Activated B cell treated with CpG ODN at 0.5 μM for 24 hours (primary cell): Measurements from ENCODE around the gene CLOCK. TPM values are rescaled to one million over a fixed set of nuclear protein-coding genes. Genes with fewer than 3 reads are reported as not detected.
A peak's percentile ranks its signal among the peaks of the same experiment; 100 is the strongest.
"Not testable (repeated sequence)": the region's sequence is repeated elsewhere in the genome, so short reads cannot be mapped to it uniquely, and the experiment has no call there.

Source experiments
- ATAC-seq: fragments of 200-7000 bp; cut with Tn5 transposase; one replicate; pipeline ENCODE4 v1.10.0; 2021; ENCODE audit warnings: low read depth, mild to moderate bottlenecking, moderate library complexity
- CTCF ChIA-PET: fragments of 350-600 bp; sonication (Branson Sonifier 250); formaldehyde crosslinking; loops from one replicate; lab custom pipeline; 2021; ENCODE audit warnings: antibody characterized with exemption; lab: Charles Lee
- POLR2A ChIA-PET: fragments of 350-600 bp; sonication (Branson Sonifier 250); formaldehyde crosslinking; loops from one replicate; lab custom pipeline; 2021; ENCODE audit warnings: antibody characterized with exemption; lab: Charles Lee
- DNase-seq: peaks from one replicate; pipeline ENCODE4 v3.0.0; 2022
- H3K27ac Mint-ChIP-seq: one replicate; pipeline ENCODE4 v1.8.0; 2020; ENCODE audit warnings: mixed read lengths
- H3K27me3 Mint-ChIP-seq: one replicate; pipeline ENCODE4 v1.8.0; 2021; ENCODE audit warnings: mixed read lengths
- H3K36me3 Mint-ChIP-seq: one replicate; pipeline ENCODE4 v1.8.0; 2021; ENCODE audit warnings: low read depth, mixed read lengths
- H3K4me1 Mint-ChIP-seq: one replicate; pipeline ENCODE4 v1.8.0; 2021; ENCODE audit warnings: mixed read lengths
- H3K4me3 Mint-ChIP-seq: one replicate; pipeline ENCODE4 v1.8.0; 2020; ENCODE audit warnings: mild to moderate bottlenecking, mixed read lengths
- H3K9me3 Mint-ChIP-seq: one replicate; pipeline ENCODE4 v1.8.0; 2020; ENCODE audit warnings: mixed read lengths
- intact Hi-C: fragments of 100-400 bp; cut with micrococcal nuclease; formaldehyde crosslinking; loops from one replicate; pipeline ENCODE4 v1.15.1; 2024
- total RNA-seq: library from RNA; stranded (reverse); gene quantifications from 2 replicates; pipeline ENCODE4 v1.2.3, GENCODE V29; 2022
- TF ChIP-seq, protein P1 (sequence below): fragments of 200-600 bp; IDR thresholded peaks from one replicate; pipeline ENCODE4 v1.8.0; 2022; ENCODE audit warnings: antibody characterized with exemption, mild to moderate bottlenecking

The CLOCK gene
- total RNA-seq, 1 donor from 2014 or later, result 12.9 TPM

DNA sequence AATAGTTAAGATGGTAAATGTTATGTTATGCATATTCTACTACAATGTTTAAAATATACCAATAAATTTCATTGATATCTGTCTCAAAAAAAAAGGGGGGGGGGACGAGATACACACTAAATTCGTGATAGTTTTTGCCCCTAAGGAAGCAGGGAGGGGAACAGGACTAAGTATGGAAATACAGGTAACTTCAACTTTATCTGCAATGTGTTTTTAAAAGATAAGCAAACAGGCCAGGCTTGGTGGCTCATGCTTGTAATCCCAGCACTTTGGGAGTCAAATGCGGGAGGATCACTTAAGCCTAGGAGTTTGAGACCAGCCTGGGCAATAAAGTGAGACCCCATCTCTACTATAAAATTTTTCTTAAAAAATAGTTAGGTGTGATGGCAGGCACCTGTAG, 13.4 kb upstream of the CLOCK start:
- CTCF ChIA-PET, result no interaction called here
- no peaks in the 10 kb centered on the region for H3K27me3 Mint-ChIP-seq

DNA sequence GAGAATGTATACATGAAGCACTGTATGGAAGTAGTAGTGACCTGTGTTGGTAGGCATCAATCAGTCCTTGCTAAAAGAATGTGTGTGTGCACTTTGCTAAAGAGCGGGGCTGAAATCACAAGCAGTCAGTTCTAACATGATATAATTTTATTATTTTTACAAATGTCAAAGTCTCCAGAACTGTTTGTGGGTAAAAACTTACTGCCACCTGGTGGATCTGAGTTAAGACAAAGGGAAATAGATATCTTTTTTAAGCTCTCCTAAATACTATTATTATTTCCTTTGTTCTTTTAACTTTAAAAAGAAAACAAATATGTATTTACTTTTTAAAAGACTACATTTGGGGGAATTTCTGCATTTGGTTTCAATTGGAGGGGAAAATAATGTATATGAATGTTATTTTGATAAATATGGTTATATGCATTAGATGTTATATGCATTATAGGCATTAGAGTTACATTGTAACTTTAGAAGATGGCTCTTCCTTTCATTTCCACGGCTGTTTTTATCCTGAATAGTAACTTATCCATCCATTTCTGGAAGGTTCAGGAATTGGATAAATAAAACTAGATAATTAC, 7.8 kb upstream of the CLOCK start:
- Mint-ChIP-seq H3K4me1 (peaks cover 3% of the 10 kb centered on the region), H3K27me3 (peaks cover 11% of the 10 kb centered on the region), H3K9me3 (peaks cover 3% of the 10 kb centered on the region), H3K36me3 (no peaks in the 10 kb centered on the region), H3K4me3 (no peak overlapping the region), H3K27ac (no peak overlapping the region)
- TF ChIP-seq, protein P1, sequence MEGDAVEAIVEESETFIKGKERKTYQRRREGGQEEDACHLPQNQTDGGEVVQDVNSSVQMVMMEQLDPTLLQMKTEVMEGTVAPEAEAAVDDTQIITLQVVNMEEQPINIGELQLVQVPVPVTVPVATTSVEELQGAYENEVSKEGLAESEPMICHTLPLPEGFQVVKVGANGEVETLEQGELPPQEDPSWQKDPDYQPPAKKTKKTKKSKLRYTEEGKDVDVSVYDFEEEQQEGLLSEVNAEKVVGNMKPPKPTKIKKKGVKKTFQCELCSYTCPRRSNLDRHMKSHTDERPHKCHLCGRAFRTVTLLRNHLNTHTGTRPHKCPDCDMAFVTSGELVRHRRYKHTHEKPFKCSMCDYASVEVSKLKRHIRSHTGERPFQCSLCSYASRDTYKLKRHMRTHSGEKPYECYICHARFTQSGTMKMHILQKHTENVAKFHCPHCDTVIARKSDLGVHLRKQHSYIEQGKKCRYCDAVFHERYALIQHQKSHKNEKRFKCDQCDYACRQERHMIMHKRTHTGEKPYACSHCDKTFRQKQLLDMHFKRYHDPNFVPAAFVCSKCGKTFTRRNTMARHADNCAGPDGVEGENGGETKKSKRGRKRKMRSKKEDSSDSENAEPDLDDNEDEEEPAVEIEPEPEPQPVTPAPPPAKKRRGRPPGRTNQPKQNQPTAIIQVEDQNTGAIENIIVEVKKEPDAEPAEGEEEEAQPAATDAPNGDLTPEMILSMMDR, result no peak
- ATAC-seq (no peak), DNase-seq (no peak)
- POLR2A ChIA-PET, result interaction anchor here (1.1 kb wide), 1 partner anchor 9 kb away, joined by 4 read pairs; no protein-coding TSS in a partner anchor
- intact Hi-C loops, result loop anchor here (1.0 to 10.0 kb wide), 5 partner anchors 145 to 580 kb away; partner anchors contain the start of gene SRD5A3
- CTCF ChIA-PET, result interaction anchor here (0.7 to 1.2 kb wide), 4 partner anchors 9 to 242 kb away, joined by 3 to 10 read pairs (median 4); no protein-coding TSS in a partner anchor

More for the DNA sequence above, 13.4 kb upstream of the CLOCK start:
- Mint-ChIP-seq H3K4me1 (peaks cover 20% of the 10 kb centered on the region), H3K36me3 (no peaks in the 10 kb centered on the region), H3K9me3 (peaks cover 3% of the 10 kb centered on the region), H3K4me3 (no peak overlapping the region), H3K27ac (no peak overlapping the region)
- intact Hi-C loops, result loop anchor here (5.0 kb wide), 1 partner anchor 387 kb away; the partner anchor contains the start of gene CEP135
- ATAC-seq, result no peak
- DNase-seq, result no peak
- POLR2A ChIA-PET, result interaction anchor here (0.7 kb wide), 1 partner anchor 15 kb away, joined by 3 read pairs; no protein-coding TSS in a partner anchor
- TF ChIP-seq, protein P1, result no peak

DNA sequence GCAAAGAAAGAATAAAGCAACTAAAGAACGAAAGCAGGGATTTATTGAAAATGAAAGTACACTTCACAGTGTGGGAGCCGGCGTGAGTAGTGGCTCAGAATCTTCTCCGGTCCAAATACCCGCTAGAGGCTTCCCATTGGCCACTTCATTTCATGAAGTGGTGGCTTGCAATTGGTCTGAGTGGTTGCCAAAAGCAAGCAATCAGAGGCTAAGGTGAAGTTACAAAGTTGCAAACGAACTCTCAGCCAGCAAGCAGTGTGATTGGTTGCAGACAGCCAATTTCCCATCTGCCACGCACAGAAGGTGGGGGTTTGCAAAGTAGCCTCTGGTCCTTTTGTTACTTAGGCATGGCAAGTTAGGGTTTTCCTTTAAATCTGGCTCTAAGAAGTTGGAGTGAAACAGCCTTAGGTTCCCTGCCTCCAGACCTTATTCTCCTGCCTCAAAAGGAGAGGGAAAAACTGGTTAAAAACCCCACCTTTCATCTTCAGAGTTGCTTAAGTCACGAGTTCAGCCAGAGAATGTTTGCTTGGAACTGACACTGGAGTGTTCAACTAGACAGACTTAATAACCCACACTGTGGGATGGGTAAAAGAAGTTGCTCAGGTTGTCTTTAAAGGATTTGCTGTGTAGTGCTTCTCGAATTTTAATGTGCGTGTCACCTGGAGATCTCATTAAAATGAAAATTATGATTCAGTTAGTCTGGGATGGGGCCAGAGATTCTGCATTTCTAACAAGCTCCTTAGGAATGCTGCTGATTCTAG, 6.9 kb upstream of the CLOCK start:
- peaks cover 3% of the 10 kb centered on the region for H3K9me3 Mint-ChIP-seq
- ChIA-PET CTCF (interaction anchor here (1.2 kb wide), 1 partner anchor 241 kb away, joined by 4 read pairs; no protein-coding TSS in a partner anchor), POLR2A (interaction anchor here (1.1 kb wide), 1 partner anchor 8 kb away, joined by 4 read pairs; no protein-coding TSS in a partner anchor)
- peak; percentile 87 for ATAC-seq
- peak overlapping the region; percentile 42 for H3K4me3 Mint-ChIP-seq
- intact Hi-C loops, result loop anchor here (1.0 to 10.0 kb wide), 5 partner anchors 144 to 579 kb away; partner anchors contain the start of gene SRD5A3
- H3K36me3 Mint-ChIP-seq, result no peaks in the 10 kb centered on the region
- H3K27me3 Mint-ChIP-seq, result peaks cover 11% of the 10 kb centered on the region
- no peak overlapping the region for H3K27ac Mint-ChIP-seq
- peaks cover 3% of the 10 kb centered on the region for H3K4me1 Mint-ChIP-seq
- no peak for DNase-seq
- TF ChIP-seq, protein P1, result no peak

DNA sequence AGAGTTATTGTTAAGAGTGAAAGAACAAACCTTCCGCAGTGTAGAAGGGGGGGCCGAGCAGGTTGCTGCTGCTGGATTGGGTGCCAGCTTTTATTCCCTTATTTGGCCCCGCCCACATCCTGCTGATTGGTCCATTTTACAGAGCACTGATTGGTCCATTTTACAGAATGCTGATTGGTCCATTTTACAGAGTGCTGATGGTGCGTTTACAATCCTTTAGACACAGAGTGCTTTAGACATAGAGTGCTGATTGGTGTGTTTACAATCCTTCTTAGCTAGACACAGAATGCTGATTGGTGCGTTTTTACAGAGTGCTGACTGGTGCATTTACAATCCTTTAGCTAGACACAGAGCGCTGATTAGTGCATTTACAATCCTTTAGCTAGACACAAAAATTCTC, 5.3 kb upstream of the CLOCK start:
- Mint-ChIP-seq H3K27me3 (peaks cover 11% of the 10 kb centered on the region), H3K4me1 (peaks cover 12% of the 10 kb centered on the region)
- DNase-seq, ATAC-seq, H3K36me3 Mint-ChIP-seq, H3K4me3 Mint-ChIP-seq, POLR2A ChIA-PET, H3K9me3 Mint-ChIP-seq, H3K27ac Mint-ChIP-seq: not testable (repeated sequence)
- intact Hi-C loops, result loop anchor here (10.0 kb wide), 2 partner anchors 367 to 577 kb away; no protein-coding TSS in a partner anchor
- CTCF ChIA-PET, result interaction anchor here (1.0 kb wide), 1 partner anchor 107 kb away, joined by 3 read pairs; no protein-coding TSS in a partner anchor

DNA sequence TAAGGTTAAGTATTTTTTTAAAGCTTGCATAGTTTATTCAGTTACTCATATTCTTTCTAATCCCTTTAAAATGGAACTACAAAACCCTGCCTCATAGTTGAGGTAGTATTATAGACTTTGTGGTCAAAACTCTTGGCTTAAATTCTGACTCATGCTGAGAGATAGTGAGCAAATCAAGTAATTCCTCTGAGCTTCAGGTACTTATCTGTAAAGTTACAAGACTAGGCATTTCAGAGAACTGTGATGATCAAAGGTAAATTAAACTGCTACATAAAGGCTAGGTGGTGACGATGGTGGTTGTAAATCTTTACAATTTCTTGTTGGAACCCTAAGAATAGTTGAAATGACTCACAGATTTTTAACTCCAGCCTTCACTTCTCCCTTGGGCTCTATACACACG, 3.2 kb upstream of the CLOCK start:
- TF ChIP-seq, protein P1, result no peak
- no peaks in the 10 kb centered on the region for H3K9me3 Mint-ChIP-seq
- H3K4me3 Mint-ChIP-seq, result no peak overlapping the region
- H3K36me3 Mint-ChIP-seq, result peaks cover 2% of the 10 kb centered on the region
- ChIA-PET CTCF (no interaction called here), POLR2A (no interaction called here)
- ATAC-seq, result no peak
- intact Hi-C loops, result loop anchor here (5.0 to 10.0 kb wide), 5 partner anchors 85 to 1357 kb away; partner anchors contain the start of genes AASDH, NMU and REST
- no peak overlapping the region for H3K27ac Mint-ChIP-seq
- no peak for DNase-seq
- peaks cover 11% of the 10 kb centered on the region for H3K27me3 Mint-ChIP-seq
- H3K4me1 Mint-ChIP-seq, result peaks cover 15% of the 10 kb centered on the region
